Hematopoietic multipotent progenitor cell treated with erythropoietin and hydrocortisone succinate and interleukin-3 and kit ligand, for 4 days (in vitro differentiated cells): ENCODE measurements around the gene CDHR5.

Experiments
- DNase-seq: peaks from one replicate; pipeline ENCODE4 v3.0.0-alpha.2; 2015

Gene CDHR5

GRCh38 chr11:581342-581741, 43.4 kb downstream of the CDHR5 start:
- no peak for DNase-seq

GRCh38 chr11:579830-580601, 44.7 kb downstream of the CDHR5 start:
- DNase-seq: no peak

- DNase-seq: no peak
Observed at GRCh38 chr11:578276-579035, 46.3 kb downstream of the CDHR5 start.

GRCh38 chr11:577611-577894, 47.2 kb downstream of the CDHR5 start:
- DNase-seq: no peak

- DNase-seq: peak; percentile 28
Observed at GRCh38 chr11:576811-577610, 47.7 kb downstream of the CDHR5 start.

GRCh38 chr11:575996-576768, 48.6 kb downstream of the CDHR5 start, which contains the start of gene PHRF1:
Gene PHRF1, plus strand, starts transcription at chr11:576470. Its CDS starts 5,043 bp downstream, at chr11:581513.
- DNase-seq: peak; percentile 97

- DNase-seq: no peak
Observed at GRCh38 chr11:575313-575995, 49.3 kb downstream of the CDHR5 start.

GRCh38 chr11:574632-575312, 50.0 kb downstream of the CDHR5 start:
- no peak for DNase-seq

GRCh38 chr11:574031-574570, 50.7 kb downstream of the CDHR5 start:
- peak; percentile 34 for DNase-seq

GRCh38 chr11:573146-573759, 51.5 kb downstream of the CDHR5 start:
- DNase-seq: no peak

- no peak for DNase-seq
Observed at GRCh38 chr11:571802-572185, 53.0 kb downstream of the CDHR5 start.

GRCh38 chr11:569158-569885, 55.4 kb downstream of the CDHR5 start:
- DNase-seq: no peak

GRCh38 chr11:568306-569157, 56.2 kb downstream of the CDHR5 start:
- peak; percentile 97 for DNase-seq

- DNase-seq: no peak
Observed at GRCh38 chr11:567629-568292, 57.0 kb downstream of the CDHR5 start.

GRCh38 chr11:567011-567628, 57.6 kb downstream of the CDHR5 start:
- DNase-seq: no peak
